LNCaP clone FGC (cell line): ENCODE measurements around the gene MAP3K14.
"Not testable (repeated sequence)": the region's sequence is repeated elsewhere in the genome, so short reads cannot be mapped to it uniquely, and the experiment has no call there.

Experiments used
- DNase-seq: peaks from one replicate; pipeline ENCODE4 v3.0.0-alpha.2; 2011; ENCODE audit warnings: low read depth
- H3K4me3 ChIP-seq: 2 replicates; pipeline ENCODE4 v1.5.1; 2011; ENCODE audit warnings: mild to moderate bottlenecking, low read depth, low read length, control low read depth
- CTCF ChIP-seq: IDR thresholded peaks from 2 replicates; pipeline ENCODE4 v1.5.1; 2012; ENCODE audit warnings: mild to moderate bottlenecking; ENCODE audit not compliant: control insufficient read depth, insufficient read depth; ENCODE audit errors: extremely low read depth

MAP3K14 gene

DNA sequence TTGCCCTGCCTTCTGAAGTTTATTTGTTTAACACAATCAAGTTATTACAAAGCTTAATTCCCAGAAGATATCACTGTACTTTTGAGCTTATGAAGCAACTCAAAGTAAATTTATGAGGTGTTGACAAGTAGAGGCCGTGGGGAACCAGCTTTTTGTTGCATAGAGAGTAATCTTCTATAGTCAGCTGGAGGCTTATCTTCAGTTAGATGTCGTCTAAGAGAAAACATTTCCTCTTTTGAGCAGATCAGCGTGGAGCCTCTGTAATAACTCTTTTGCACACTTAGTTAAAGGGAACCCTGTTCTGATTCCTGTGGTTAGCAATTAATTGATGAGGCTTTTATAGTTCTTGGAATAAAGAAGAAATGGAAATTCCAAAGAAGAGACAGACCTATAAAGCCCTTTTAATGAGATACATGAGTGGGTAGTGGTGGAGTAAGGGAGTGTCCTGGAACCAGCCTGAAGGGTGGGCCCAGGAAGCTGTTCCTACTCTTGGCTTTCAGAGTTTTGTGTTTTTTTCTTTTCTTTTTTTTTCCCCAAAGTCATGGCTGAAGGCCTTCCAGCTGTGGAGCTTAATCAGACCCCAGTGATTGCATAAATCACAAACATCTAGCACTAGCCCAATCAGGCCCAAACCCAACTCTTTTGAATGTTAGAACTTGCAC lies 28.9 kb upstream of the MAP3K14 start:
- no peak overlapping the region for H3K4me3 ChIP-seq
- no peak for TF ChIP-seq CTCF
- DNase-seq = no peak

DNA sequence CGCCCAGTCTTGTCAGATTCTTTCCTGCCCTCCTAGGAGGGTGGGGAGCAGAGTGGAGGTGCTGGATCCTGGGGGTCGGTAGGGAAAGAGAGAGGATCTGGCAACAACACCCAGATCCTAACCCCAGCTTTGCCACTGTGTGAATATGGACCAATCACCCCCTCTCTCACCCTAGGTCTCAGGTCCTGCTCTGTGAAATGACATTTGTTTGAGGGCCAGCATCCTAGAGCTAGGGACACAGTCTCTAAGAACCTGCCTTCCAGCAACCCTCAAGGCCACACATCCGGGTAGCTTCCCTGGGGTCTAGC lies 28.4 kb upstream of the MAP3K14 start:
- H3K4me3 ChIP-seq = no peak overlapping the region
- TF ChIP-seq CTCF = no peak
- DNase-seq = no peak

- DNase-seq, H3K4me3 ChIP-seq: not testable (repeated sequence)
Measured at GRCh38 chr17:45343967-45344664, 27.3 kb upstream of the MAP3K14 start.

- DNase-seq = no peak
- no peak overlapping the region for H3K4me3 ChIP-seq
- no peak for TF ChIP-seq CTCF
Measured at GRCh38 chr17:45342871-45343526, 26.2 kb upstream of the MAP3K14 start.

GRCh38 chr17:45342306-45342705 lies 25.5 kb upstream of the MAP3K14 start:
- no peak overlapping the region for H3K4me3 ChIP-seq
- no peak for TF ChIP-seq CTCF
- no peak for DNase-seq

DNA sequence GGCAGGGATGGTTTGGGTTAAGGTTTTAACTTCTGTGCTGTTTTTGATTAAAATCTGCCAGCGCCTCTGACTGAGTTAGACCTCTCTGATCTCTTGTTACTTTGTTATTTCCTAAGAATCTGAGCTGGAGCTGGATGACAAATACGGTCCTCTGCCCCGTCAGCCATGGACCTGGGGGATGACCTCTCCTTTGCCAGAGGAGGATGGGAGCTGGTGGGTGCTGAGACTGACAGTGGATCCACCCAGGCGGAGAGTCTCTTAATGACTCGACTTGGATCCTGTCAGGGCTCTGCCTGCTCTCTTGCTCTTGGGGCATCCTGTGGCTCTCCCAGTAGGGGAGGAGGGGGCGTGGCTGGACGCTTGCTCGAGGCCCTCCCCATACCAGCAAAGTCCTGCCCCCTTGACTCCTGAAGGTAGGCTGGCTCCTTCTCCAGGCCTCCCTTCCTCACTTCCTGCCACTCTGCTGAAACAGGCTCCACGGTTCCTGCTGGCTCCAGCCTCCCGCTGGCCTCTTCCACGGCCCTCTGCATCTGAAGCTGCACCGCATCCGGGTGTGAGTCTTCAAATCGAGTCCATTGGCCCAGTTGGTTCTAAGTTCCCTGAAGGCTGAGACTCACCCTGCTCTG lies 24.8 kb upstream of the MAP3K14 start:
- TF ChIP-seq CTCF = no peak
- no peak for DNase-seq
- no peak overlapping the region for H3K4me3 ChIP-seq
